ENCODE results near the gene CDK8. TPM values are rescaled to one million over a fixed set of nuclear protein-coding genes. Genes with fewer than 3 reads are reported as not detected.
A peak's percentile ranks its signal among the peaks of the same experiment; 100 is the strongest.
"Not testable (repeated sequence)": the region's sequence is repeated elsewhere in the genome, so short reads cannot be mapped to it uniquely, and the experiment has no call there.

CDK8 gene
- total and polyA plus RNA-seq, 2 experiments from 2014 or later = 13.6 to 24.0 TPM

GRCh38 chr13:26280822-26281221 is 26.9 kb downstream of the CDK8 start:
- Histone ChIP-seq H3K27ac (ENCODE audit: low read depth) (no peak overlapping the region), H2AFZ (no peak overlapping the region), H3K9me2 (ENCODE audit: insufficient read depth) (no peaks in the 10 kb centered on the region), H4K20me1 (replicated peaks; ENCODE audit: insufficient read depth) (peaks cover 29% of the 10 kb centered on the region), H3K79me2 (replicated peaks; ENCODE audit: insufficient read depth) (peaks cover 63% of the 10 kb centered on the region), H3K4me2 (no peak overlapping the region), H3K27me3 (ENCODE audit: insufficient read depth) (no peaks in the 10 kb centered on the region), H3K4me1 (ENCODE audit: insufficient read depth) (no peaks in the 10 kb centered on the region), H3K36me3 (ENCODE audit: insufficient read depth) (no peaks in the 10 kb centered on the region; the same call in 1 of the 2 replicates), H3F3A (replicated peaks; ENCODE audit: low read depth) (no peaks in the 10 kb centered on the region), H3K4me3 (no peak overlapping the region)
- Mint-ChIP-seq H3K4me1 (peaks cover 9% of the 10 kb centered on the region; the same call in 2 of the 3 replicates), H3K9me3 (no peaks in the 10 kb centered on the region; the same call in 2 of the 3 replicates), H3K36me3 (ENCODE audit: low read depth) (peaks cover 15% of the 10 kb centered on the region; the same call in 2 of the 3 replicates), H3K27me3 (ENCODE audit: insufficient read depth, low read depth, poor library complexity) (no peaks in the 10 kb centered on the region), H3K27ac (no peak overlapping the region; the same call in 1 of the 2 replicates), H3K4me3 (no peak overlapping the region)
- ATAC-seq (peak; percentile 53; the same call in 2 of the 3 replicates), DNase-seq (ENCODE audit: low spot score) (peak; percentile 46)
- TF ChIP-seq CTCF (conservative IDR thresholded peaks at IDR 0.05; ENCODE audit: low read depth in 2 of 2) (peak; percentile 16 to 40; a peak in 2 of 4 replicates), REST (IDR thresholded peaks at IDR 0.05; ENCODE audit: unreplicated experiment) (no peak), EZH2 (IDR thresholded peaks at IDR 0.05; ENCODE audit: low read depth, unreplicated experiment) (no peak)

- H3K9me2 ChIP-seq (ENCODE audit: insufficient read depth); H2AFZ ChIP-seq; DNase-seq (ENCODE audit: low spot score); H3K36me3 ChIP-seq (ENCODE audit: insufficient read depth); H3K4me3 Mint-ChIP-seq; H3K4me1 Mint-ChIP-seq; H3K27ac Mint-ChIP-seq; H3K27me3 Mint-ChIP-seq (ENCODE audit: insufficient read depth, low read depth, poor library complexity); H3K27ac ChIP-seq (ENCODE audit: low read depth); H3K4me3 ChIP-seq; ATAC-seq; H3F3A ChIP-seq (replicated peaks; ENCODE audit: low read depth); H3K4me1 ChIP-seq (ENCODE audit: insufficient read depth); H3K4me2 ChIP-seq; H3K27me3 ChIP-seq (ENCODE audit: insufficient read depth); H3K9me3 Mint-ChIP-seq: not testable (repeated sequence)
- peaks cover 42% of the 10 kb centered on the region for H3K79me2 ChIP-seq (replicated peaks; ENCODE audit: insufficient read depth)
- H3K36me3 Mint-ChIP-seq (ENCODE audit: low read depth) = peaks cover 11% of the 10 kb centered on the region; the same call in 2 of the 3 replicates
- H4K20me1 ChIP-seq (replicated peaks; ENCODE audit: insufficient read depth) = peaks cover 12% of the 10 kb centered on the region; the same call in 1 of the 2 replicates
Observed at GRCh38 chr13:26285911-26286310, 32.0 kb downstream of the CDK8 start.

- H3K79me2 ChIP-seq (replicated peaks; ENCODE audit: insufficient read depth) = peaks cover 59% of the 10 kb centered on the region
- H3K4me3 ChIP-seq = not testable (repeated sequence)
- ATAC-seq = peak; percentile 34; the same call in 1 of the 3 replicates
Observed at GRCh38 chr13:26288838-26289237, 34.9 kb downstream of the CDK8 start.

More at GRCh38 chr13:26288838-26289237, 34.9 kb downstream of the CDK8 start:
- not testable (repeated sequence) for H3K27ac ChIP-seq (ENCODE audit: low read depth); H3K4me1 ChIP-seq (ENCODE audit: insufficient read depth); H3K27me3 ChIP-seq (ENCODE audit: insufficient read depth); DNase-seq (ENCODE audit: low spot score); H3K4me1 Mint-ChIP-seq; H3K4me3 Mint-ChIP-seq; H3K27me3 Mint-ChIP-seq (ENCODE audit: insufficient read depth, low read depth, poor library complexity); H3K4me2 ChIP-seq; H3K36me3 Mint-ChIP-seq (ENCODE audit: low read depth); H3K9me2 ChIP-seq (ENCODE audit: insufficient read depth); H3F3A ChIP-seq (replicated peaks; ENCODE audit: low read depth); H2AFZ ChIP-seq; H3K27ac Mint-ChIP-seq; H4K20me1 ChIP-seq (replicated peaks; ENCODE audit: insufficient read depth); H3K36me3 ChIP-seq (ENCODE audit: insufficient read depth); H3K9me3 Mint-ChIP-seq

Measured in GM23338 (cell line).